Transverse colon (tissue), 4 donors: ENCODE measurements around the gene RLIM. TPM values are rescaled to one million over a fixed set of nuclear protein-coding genes. Genes with fewer than 3 reads are reported as not detected.

Experiments
- DNase-seq: peaks from one replicate; pipeline ENCODE4 v3.0.0-alpha.2; 2019
- H3K27ac ChIP-seq, 4 donors: fragments of 200-600 bp; sonication (generic); 2 replicates each; pipeline ENCODE4 v1.5.1; 2016 to 2018; ENCODE audit warnings: inconsistent platforms in 4 of 4
- H3K27me3 ChIP-seq: fragments of 200-600 bp; sonication (generic); 2 replicates; pipeline ENCODE4 v1.5.1; 2017; ENCODE audit warnings: inconsistent platforms
- H3K36me3 ChIP-seq, 4 donors: fragments of 200-600 bp; sonication (generic); 2 replicates each; pipeline ENCODE4 v1.5.1; 2017 to 2019; ENCODE audit warnings: inconsistent platforms in 4 of 4
- H3K4me1 ChIP-seq, 4 donors: fragments of 200-600 bp; sonication (generic); 2 replicates each; pipeline ENCODE4 v1.5.1; 2017 to 2020; ENCODE audit warnings: inconsistent platforms in 4 of 4
- H3K4me3 ChIP-seq, 4 donors: fragments of 200-600 bp; sonication (generic); 1 replicate in 1 of 4; 2 replicates in 3 of 4; pipeline versions ENCODE4 v1.5.1 to v1.6.1; 2017 to 2019; ENCODE audit warnings: inconsistent platforms in 4 of 4
- H3K9me3 ChIP-seq, 2 donors: fragments of 200-600 bp; sonication (generic); 2 replicates each; pipeline ENCODE4 v1.5.1; 2017 to 2019; ENCODE audit warnings: inconsistent platforms in 2 of 2
- CTCF ChIP-seq, 5 experiments: fragments of 200-600 bp in 3 of 5; fragments of 450-650 bp in 2 of 5; sonication (generic) in 3 of 5; IDR thresholded peaks; 1 replicate in 2 of 5; 2 replicates in 3 of 5; pipeline ENCODE4 v1.5.1; 2016 to 2017; ENCODE audit warnings: antibody characterized with exemption in 5 of 5, inconsistent platforms in 3 of 5, mild to moderate bottlenecking in 2 of 5, moderate library complexity in 1 of 5
- EP300 ChIP-seq: sonication (generic); formaldehyde crosslinking; IDR thresholded peaks from one replicate; pipeline ENCODE4 v1.6.1; 2017; ENCODE audit warnings: antibody characterized with exemption, low read depth
- POLR2A ChIP-seq: fragments of 450-650 bp; IDR thresholded peaks from one replicate; pipeline ENCODE4 v1.6.1; 2016; ENCODE audit warnings: antibody characterized with exemption, mild to moderate bottlenecking, moderate library complexity
- POLR2AphosphoS5 ChIP-seq, 3 donors: sonication (generic); formaldehyde crosslinking; IDR thresholded peaks; one replicate each; pipeline ENCODE4 v1.6.1; 2016; ENCODE audit warnings: antibody characterized with exemption in 3 of 3
- WGBS, 2 donors: methylation state at CpG; one replicate each; pipeline ENCODE4 v1.1.5; 2018; ENCODE audit warnings: low coverage in 1 of 2; 5-methylcytosine and 5-hydroxymethylcytosine counted together
- in situ Hi-C, 4 donors: fragments of 200-750 bp; cut with MboI; loops; one replicate each; pipeline versions ENCODE4 v1.15.0 to v1.15.1; 2017; ENCODE audit warnings: low sequenced_read_pairs in 3 of 4, low pct_ligation_motif_present in 1 of 4, low pct_unique_long_range_greater_than_20kb in 1 of 4
- intact Hi-C: fragments of 100-400 bp; cut with DNase I; formaldehyde crosslinking; loops from one replicate; pipeline ENCODE4 v1.15.1; 2023; ENCODE audit warnings: low total_unique reads
- total RNA-seq, 4 donors: library from RNA; depleted of rRNA; stranded (reverse); fragments of >200 nt; gene quantifications; one replicate each; pipeline ENCODE4 v1.1.0, GENCODE V29; 2016

The RLIM gene
- total RNA-seq, 4 donors from 2014 or later: 15.8 to 20.6 (median 16.9) TPM

GRCh38 chrX:74578137-74578536 is 36.3 kb downstream of the RLIM start:
- in situ Hi-C loops (no loop called here), intact Hi-C loops (no loop called here)
- Histone ChIP-seq H3K27ac (no peak overlapping the region), H3K27me3 (no peaks in the 10 kb centered on the region), H3K4me1 (no peaks in the 10 kb centered on the region), H3K9me3 (no peaks in the 10 kb centered on the region), H3K36me3 (no peaks in the 10 kb centered on the region), H3K4me3 (no peak overlapping the region)
- 90% methylated on average over 3 of the region's 3 CpGs; no CpG with 5 or more reads in 1 of the 2 donors for WGBS, 2 donors
- TF ChIP-seq EP300: no peak
- no peak for TF ChIP-seq POLR2AphosphoS5 (IDR thresholded peaks at IDR 0.05)
- no peak for TF ChIP-seq POLR2A
- no peak for TF ChIP-seq CTCF (IDR thresholded peaks at IDR 0.05)
- DNase-seq: no peak

DNA sequence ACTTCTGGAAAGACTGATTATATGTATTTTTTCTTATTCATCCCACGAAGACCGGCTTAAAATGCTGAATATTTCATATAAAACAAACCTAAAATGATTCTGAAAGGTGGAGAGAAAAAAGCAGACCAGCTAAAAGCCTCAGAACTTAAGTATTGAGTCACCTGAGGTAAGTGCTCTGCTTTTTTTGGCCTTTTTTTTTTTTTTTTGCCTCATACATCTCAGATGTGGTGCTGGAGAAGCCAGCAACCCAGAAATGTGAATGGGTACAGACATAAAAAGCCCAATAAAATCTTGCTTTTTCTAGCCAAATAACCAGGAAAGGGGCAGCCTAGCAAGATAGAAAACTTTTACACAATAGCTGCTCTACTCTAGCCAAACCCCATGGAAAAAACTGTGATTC is 57.0 kb downstream of the RLIM start:
- TF ChIP-seq POLR2AphosphoS5 (IDR thresholded peaks at IDR 0.05) (no peak), CTCF (IDR thresholded peaks at IDR 0.05) (no peak), EP300 (no peak), POLR2A (no peak)
- in situ Hi-C loops (loop anchor here in 1 of 4 donors (25.0 kb wide), 1 partner anchor 695 kb away; the partner anchor contains the start of gene XIST), intact Hi-C loops (no loop called here)
- no peaks in the 10 kb centered on the region for H3K9me3 ChIP-seq
- H3K27me3 ChIP-seq: no peaks in the 10 kb centered on the region
- H3K4me1 ChIP-seq: no peaks in the 10 kb centered on the region
- no peak for DNase-seq
- H3K4me3 ChIP-seq: no peak overlapping the region
- H3K36me3 ChIP-seq: no peaks in the 10 kb centered on the region
- 60 to 88% methylated on average over 2 of the region's 2 CpGs for WGBS, 2 donors
- H3K27ac ChIP-seq: no peak overlapping the region

DNA sequence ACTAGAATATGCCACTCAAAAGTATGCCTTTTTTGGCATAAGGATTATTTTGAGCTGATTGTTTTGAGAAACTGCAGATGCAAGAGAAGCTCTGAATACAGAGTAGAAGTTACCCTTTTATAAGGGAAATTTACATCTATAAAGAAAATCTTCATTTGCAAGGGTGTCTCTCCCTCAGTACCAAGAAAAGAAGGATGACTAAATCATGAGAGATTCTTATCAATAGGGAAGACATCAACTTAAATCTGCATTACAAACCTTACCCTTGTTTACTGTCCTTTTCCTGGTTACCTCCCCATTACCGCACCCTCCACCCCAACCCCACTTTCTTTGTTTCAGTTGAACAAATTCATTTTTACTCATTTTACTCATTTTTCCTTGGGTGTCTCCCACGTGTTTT is 62.5 kb downstream of the RLIM start:
- in situ Hi-C loops: loop anchor here in 1 of 4 donors (25.0 kb wide), 1 partner anchor 690 kb away; the partner anchor contains the start of gene XIST
- H3K27ac ChIP-seq: no peak overlapping the region
- no peak for DNase-seq
- WGBS, 2 donors: 41 to 100% methylated on average over 1 to 2 of the region's 2 CpGs
- H3K9me3 ChIP-seq: no peaks in the 10 kb centered on the region
- intact Hi-C loops: no loop called here
- no peak overlapping the region for H3K4me3 ChIP-seq
- no peaks in the 10 kb centered on the region for H3K4me1 ChIP-seq
- no peaks in the 10 kb centered on the region for H3K36me3 ChIP-seq
- no peak for TF ChIP-seq POLR2AphosphoS5 (IDR thresholded peaks at IDR 0.05)
- no peak for TF ChIP-seq CTCF (IDR thresholded peaks at IDR 0.05)
- TF ChIP-seq EP300: no peak
- H3K27me3 ChIP-seq: no peaks in the 10 kb centered on the region

DNA sequence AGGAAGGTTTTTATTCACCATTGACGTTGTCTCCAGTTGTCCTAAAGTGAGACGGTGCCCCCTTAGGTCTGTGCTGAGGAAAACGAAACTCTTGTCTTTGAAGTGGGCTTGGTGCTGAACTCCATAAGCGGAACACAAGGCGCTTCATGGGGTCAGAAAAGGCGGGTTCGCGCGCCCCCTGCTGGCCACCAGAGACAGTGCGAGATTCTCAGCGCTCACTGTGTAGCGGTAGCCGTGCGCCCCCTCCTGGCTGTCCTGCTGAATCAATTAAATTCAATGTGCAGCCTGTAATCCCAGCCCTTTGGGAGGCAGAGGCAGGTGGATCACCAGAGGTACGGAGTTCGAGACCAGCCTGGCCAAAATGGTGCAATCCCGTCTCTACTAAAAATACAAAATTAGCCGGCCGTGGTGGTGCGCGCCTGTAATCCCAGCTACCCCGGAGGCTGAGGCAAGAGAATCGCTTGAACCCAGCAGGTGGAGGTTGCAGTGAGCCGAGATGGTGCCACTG is 64.1 kb downstream of the RLIM start:
- 31% methylated on average over 24 of the region's 24 CpGs; no CpG with 5 or more reads in 1 of the 2 donors for WGBS, 2 donors
- H3K4me1 ChIP-seq: no peaks in the 10 kb centered on the region
- H3K9me3 ChIP-seq: no peaks in the 10 kb centered on the region
- intact Hi-C loops: no loop called here
- H3K36me3 ChIP-seq: no peaks in the 10 kb centered on the region
- TF ChIP-seq CTCF (IDR thresholded peaks at IDR 0.05): peak; percentile 90 to 98 (median 97)
- TF ChIP-seq EP300: no peak
- no peak overlapping the region for H3K27ac ChIP-seq
- no peak overlapping the region for H3K4me3 ChIP-seq
- in situ Hi-C loops: loop anchor here in 1 of 4 donors (25.0 kb wide), 1 partner anchor 688 kb away; the partner anchor contains the start of gene XIST
- DNase-seq: peak; percentile 88
- no peaks in the 10 kb centered on the region for H3K27me3 ChIP-seq
